ENCODE data around the gene CHD9.
"Not testable (repeated sequence)": the region's sequence is repeated elsewhere in the genome, so short reads cannot be mapped to it uniquely, and the experiment has no call there.

CHD9 gene

DNA sequence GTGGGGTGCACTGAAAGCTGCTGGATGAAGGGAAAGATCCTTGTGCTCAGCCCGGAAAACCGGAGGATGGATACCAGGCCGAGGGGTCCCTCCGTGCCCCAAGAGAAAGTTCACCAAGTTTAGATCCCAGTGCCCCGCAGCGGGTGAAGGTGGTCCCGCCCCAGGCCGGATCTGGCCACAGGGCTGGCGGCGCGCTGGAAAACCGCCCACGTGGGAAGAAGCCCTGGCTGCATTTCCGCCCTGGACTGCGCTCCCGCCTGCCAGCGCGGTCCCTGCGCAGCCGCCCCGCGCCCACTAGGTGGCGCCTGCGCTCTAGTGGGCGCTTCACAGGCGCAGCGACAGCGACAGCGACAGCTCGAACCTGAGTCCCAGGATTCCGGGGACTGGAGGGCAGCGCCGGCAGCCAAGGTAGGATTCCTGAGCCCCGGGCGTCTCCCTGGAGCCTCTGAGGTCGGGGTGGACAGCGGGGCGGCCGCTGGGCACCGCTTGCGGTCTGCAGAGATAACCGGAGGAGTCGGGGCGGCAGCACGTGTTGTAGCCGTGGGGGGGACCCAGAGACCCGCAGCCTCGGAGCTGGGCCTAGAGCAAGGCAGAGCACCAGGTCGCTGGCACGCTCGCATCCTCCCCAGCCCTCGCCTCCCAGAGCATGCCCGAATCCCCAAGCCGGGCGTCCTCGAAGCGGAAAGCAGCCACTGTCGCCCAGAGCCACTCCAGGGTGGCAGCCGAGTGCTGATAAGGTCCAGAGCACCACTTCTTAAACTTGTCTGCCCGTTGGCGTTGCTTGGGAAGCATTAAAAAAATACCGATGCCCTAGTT lies at the start of gene CHD9:
Gene CHD9, plus strand, starts transcription at position 322 of the 816 bp plus-strand sequence. CDS start 101,099 bp downstream, outside the sequence.
- DNase-seq (ENCODE audit: low read depth in 2 of 2), result peak; percentile 51 to 55

- DNase-seq (ENCODE audit: low read depth in 2 of 2), result no peak
These were observed 47.7 kb upstream of the CHD9 start for GRCh38 chr16:53007095-53007494.

DNA sequence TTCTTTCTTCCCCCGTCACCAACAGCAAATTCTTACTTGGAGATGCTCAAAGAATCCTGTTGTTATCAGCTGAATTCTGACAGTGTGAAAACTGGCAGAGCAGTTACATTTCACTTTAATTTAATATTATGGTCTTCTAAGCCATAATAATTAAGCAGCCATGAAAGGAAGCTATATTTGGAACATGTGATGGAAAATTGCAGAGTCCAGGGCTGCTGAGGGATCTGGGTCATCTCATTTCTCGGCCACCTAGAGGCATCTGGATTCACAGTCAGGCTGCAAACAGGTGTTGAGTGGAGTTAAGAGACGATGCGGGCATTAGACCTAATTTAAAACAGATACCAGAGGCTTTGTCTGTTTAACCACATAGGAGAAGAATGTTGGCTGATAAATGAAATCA lies 40.5 kb upstream of the CHD9 start:
- no peak for DNase-seq (ENCODE audit: low read depth in 2 of 2)

GRCh38 chr16:53018834-53019416 lies 35.9 kb upstream of the CHD9 start:
- DNase-seq (ENCODE audit: low read depth in 2 of 2), result no peak

- DNase-seq (ENCODE audit: low read depth in 2 of 2), result no peak
These were observed 32.4 kb upstream of the CHD9 start for GRCh38 chr16:53022374-53022773.

DNA sequence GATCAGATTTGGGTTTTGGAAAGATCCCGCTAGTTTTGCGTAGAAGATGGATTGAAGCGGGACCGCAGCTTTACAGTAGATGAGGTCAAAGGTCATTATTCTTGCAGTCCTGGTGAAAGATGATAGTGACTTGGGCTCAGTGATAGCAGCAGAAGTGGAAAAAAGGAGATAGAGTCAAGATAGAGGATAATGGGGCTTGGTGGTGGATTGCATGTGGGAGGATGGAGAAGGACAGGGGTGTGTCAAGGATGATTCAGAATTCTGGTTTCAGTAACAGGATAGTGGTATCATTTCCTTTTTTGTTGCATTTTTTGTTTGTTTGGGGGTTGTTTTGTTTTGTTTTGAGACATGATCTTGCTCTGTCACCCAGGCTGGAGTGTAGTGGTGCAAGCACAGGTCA lies 30.7 kb upstream of the CHD9 start:
- DNase-seq (ENCODE audit: low read depth in 2 of 2), result no peak

- no peak for DNase-seq (ENCODE audit: low read depth in 2 of 2)
These were observed 24.8 kb upstream of the CHD9 start for GRCh38 chr16:53029971-53030370.

- no peak for DNase-seq (ENCODE audit: low read depth in 2 of 2)
These were observed 23.4 kb upstream of the CHD9 start for GRCh38 chr16:53031323-53031942.

GRCh38 chr16:53034306-53034705 lies 20.5 kb upstream of the CHD9 start:
- DNase-seq (ENCODE audit: low read depth in 2 of 2), result no peak

- DNase-seq (ENCODE audit: low read depth in 2 of 2), result no peak
These were observed 19.4 kb upstream of the CHD9 start for GRCh38 chr16:53035176-53035942.

GRCh38 chr16:53036066-53036465 lies 18.7 kb upstream of the CHD9 start:
- DNase-seq (ENCODE audit: low read depth in 2 of 2), result no peak

DNA sequence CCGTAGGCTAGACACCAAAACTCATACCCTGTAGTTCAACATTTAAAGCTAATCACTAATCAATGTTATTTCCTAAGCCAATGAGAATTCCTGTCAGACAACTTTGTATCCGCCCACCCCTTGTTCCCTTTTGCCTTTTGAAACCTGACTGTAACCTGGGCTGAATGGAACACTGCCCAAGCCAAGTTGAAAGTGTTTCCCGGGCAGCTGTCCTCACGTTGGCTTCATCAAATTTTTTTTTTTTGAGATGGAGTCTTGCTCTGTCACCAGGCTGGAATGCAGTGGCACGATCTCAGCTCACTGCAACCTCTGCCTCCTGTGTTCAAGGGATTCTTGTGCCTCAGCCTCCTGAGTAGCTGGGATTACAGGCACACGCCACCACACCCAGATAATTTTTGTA lies 18.1 kb upstream of the CHD9 start:
- not testable (repeated sequence) for DNase-seq (ENCODE audit: low read depth in 2 of 2)

DNA sequence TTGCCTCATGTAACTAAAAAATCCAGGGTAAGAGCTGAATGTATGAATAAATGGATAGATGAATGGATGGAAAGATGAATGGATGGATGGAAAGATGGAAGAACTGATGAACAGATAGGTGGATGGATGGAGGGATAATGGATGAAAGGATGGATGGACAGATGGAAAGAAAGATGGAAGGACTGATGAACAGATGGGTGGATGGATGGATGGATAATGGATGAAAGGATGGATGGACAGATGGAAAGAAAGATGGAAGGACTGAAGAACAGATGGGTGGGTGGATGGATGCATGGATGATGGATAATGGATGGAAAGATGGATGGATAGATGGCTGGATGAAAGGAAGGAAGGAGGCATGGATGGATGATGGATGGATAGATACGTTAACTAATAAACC lies 14.0 kb upstream of the CHD9 start:
- DNase-seq (ENCODE audit: low read depth in 2 of 2), result no peak

DNA sequence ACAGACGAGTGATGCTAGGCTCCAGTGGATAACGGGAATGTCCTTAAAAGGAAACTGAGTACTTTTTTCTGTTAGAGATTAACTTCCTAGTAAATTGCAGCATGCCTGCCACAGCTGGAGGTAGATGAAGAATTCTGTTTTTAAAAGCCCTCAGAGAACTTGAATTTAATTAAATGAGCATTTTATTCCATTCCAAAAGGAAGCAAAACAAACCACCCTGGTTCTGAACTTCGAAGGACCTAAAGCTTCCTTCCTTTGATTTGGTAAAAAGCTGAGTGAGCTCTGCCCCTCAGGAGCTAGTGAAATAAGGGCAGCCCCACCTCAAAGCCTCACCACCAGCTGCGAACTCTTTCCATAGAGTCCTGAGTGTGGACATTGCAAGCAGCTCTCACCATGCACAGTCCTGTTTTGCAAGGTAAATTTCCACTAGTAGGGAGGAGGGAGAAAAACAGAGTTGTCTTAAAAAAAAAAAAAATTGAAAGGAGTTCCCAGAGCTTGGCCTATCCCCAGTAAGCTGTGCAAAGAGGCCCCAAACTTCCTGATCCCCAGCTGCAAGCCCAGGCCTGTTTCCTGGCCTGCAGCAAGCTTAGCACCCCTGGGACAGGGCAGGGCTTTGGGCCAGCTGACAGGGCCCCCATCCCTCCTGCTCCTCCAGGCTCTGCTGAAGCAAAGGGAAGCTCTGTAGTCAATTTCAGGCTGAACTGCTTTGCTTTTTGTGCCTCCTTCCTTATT lies 13.3 kb upstream of the CHD9 start:
- DNase-seq (ENCODE audit: low read depth in 2 of 2), result no peak

DNA sequence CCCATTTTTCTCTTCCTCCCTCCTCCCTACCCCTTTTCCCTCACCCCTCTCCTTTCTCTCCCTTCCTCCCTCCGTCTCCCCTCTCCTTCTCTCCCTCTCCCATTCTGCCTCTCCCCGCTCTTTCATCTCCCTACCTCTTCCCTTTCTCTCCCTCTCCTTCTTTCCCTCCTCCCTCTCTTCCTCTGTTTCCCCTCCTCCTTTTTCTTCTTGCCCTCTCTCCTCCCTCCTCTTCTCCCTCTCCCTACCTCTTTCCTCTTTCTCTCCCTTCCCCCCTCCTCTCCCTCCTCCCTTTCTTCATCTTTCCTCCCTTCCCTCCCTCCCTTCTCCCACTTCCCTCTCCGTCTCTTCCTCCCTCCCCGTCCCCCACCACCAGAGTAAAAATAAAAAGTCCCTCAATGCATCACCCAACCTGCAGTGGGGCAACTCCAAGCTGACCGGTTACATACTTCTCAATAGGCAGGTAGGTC lies 12.5 kb upstream of the CHD9 start:
- no peak for DNase-seq (ENCODE audit: low read depth in 2 of 2)

- DNase-seq (ENCODE audit: low read depth in 2 of 2), result no peak
These were observed 11.4 kb upstream of the CHD9 start for GRCh38 chr16:53043428-53043831.

GRCh38 chr16:53043986-53044601 lies 10.7 kb upstream of the CHD9 start:
- DNase-seq (ENCODE audit: low read depth in 2 of 2), result no peak

DNA sequence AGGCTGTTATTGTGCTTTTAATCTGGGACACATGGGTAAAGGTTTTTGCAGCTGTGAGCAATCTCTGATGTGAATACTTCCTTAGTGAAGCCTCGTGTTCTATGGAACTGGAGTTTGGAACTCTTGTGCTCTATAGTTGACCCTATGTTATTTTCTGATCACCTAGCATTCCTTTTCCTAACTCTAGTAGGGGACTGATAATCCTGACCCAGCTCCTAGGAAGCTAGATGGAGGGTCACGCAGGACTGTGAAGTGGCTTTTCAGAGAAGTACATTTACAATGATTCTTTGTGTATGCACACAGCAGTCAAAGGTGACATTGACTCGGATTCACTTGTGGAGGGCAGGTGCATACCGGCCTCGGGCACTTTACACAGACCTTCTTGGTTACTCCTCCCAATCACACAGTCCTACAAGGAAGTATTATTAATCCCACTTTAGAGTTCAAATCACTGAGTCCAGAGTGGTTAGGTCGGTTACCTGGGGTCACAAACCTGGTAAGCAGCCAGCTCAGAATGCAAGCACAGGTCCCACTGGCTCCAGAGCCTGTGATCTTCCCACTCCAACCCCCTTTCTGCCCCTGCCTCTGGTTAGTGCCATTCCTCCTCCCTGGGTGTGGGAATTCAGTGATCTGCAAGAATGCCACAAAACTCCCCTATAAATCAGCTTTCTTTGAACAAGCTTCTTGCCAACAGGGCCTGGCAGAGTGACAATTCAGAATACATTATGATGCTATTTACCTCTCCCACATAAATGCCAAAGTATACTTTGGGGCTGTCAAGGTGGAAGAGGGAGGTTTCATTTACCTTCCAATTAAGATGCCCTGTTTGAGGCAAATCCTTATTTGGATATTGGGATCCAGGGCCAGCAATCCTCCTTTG lies 9.2 kb upstream of the CHD9 start:
- no peak for DNase-seq (ENCODE audit: low read depth in 2 of 2)

- DNase-seq (ENCODE audit: low read depth in 2 of 2), result not testable (repeated sequence)
These were observed 7.3 kb upstream of the CHD9 start for GRCh38 chr16:53047515-53047914.

Data from stimulated activated CD4-positive, alpha-beta T cell treated with anti-CD3 and anti-CD28 coated beads, Interleukin-4, amount 100 ng/mL, for 48 hours (primary cell).